ENCODE data around the gene SPOP.
"Not testable (repeated sequence)": the region's sequence is repeated elsewhere in the genome, so short reads cannot be mapped to it uniquely, and the experiment has no call there.

Gene SPOP

GRCh38 chr17:49677933-49678847 lies at the start of gene SPOP:
TSS of gene SPOP (minus strand) at chr17:49678097. CDS start at chr17:49622810, 55,287 bp downstream.
- DNase-seq: peak; percentile 98 to 99

GRCh38 chr17:49727380-49727779 lies 49.5 kb upstream of the SPOP start:
- no peak for DNase-seq

- DNase-seq: no peak
These were observed 47.7 kb upstream of the SPOP start for GRCh38 chr17:49725452-49726130.

- DNase-seq: not testable (repeated sequence)
These were observed 46.7 kb upstream of the SPOP start for GRCh38 chr17:49724552-49724951.

GRCh38 chr17:49723423-49723822 lies 45.5 kb upstream of the SPOP start:
- DNase-seq: no peak

- DNase-seq: no peak
These were observed 44.2 kb upstream of the SPOP start for GRCh38 chr17:49722066-49722465.

- no peak for DNase-seq
These were observed 39.5 kb upstream of the SPOP start for GRCh38 chr17:49717371-49717861.

GRCh38 chr17:49716668-49717364 lies 38.9 kb upstream of the SPOP start:
- no peak for DNase-seq

GRCh38 chr17:49715717-49716279 lies 37.9 kb upstream of the SPOP start:
- DNase-seq: no peak

- DNase-seq: no peak
These were observed 37.3 kb upstream of the SPOP start for GRCh38 chr17:49715216-49715615.

- no peak for DNase-seq
These were observed 30.8 kb upstream of the SPOP start for GRCh38 chr17:49708515-49709183.

- DNase-seq: peak; percentile 96 to 97
These were observed 30.0 kb upstream of the SPOP start, which contains the start of gene SLC35B1 for GRCh38 chr17:49707608-49708514. TSS of gene SLC35B1 (minus strand) at chr17:49707964. CDS start at chr17:49707833, 131 bp downstream.

- no peak for DNase-seq
These were observed 29.3 kb upstream of the SPOP start for GRCh38 chr17:49707246-49707607.

GRCh38 chr17:49705254-49705653 lies 27.4 kb upstream of the SPOP start:
- no peak for DNase-seq

- no peak for DNase-seq
These were observed 25.8 kb upstream of the SPOP start for GRCh38 chr17:49703557-49704277.

- no peak for DNase-seq
These were observed 23.1 kb upstream of the SPOP start for GRCh38 chr17:49700960-49701359.

GRCh38 chr17:49699966-49700575 lies 22.2 kb upstream of the SPOP start:
- peak in 1 of 2 experiments; percentile 52 for DNase-seq

GRCh38 chr17:49698005-49698404 lies 20.1 kb upstream of the SPOP start:
- no peak for DNase-seq

GRCh38 chr17:49696233-49696761 lies 18.4 kb upstream of the SPOP start:
- DNase-seq: no peak

Measured in NCI-H446 (cell line).